Renal pelvis (tissue), 12 donors: ENCODE results near the gene SULT2B1. TPM values are rescaled to one million over a fixed set of nuclear protein-coding genes. Genes with fewer than 3 reads are reported as not detected.
A peak's percentile ranks its signal among the peaks of the same experiment; 100 is the strongest.
"Not testable (repeated sequence)": the region's sequence is repeated elsewhere in the genome, so short reads cannot be mapped to it uniquely, and the experiment has no call there.

Experiments used
- DNase-seq: peaks from one replicate; pipeline ENCODE4 v3.0.0-alpha.2; 2013
- long read RNA-seq, 16 experiments: transcript quantifications; one replicate each; lab custom pipeline, GENCODE V29; 2026
- polyA plus RNA-seq, 3 donors: library from polyadenylated mRNA; unstranded; fragments of 120-200 nt; gene quantifications; one replicate each; pipeline ENCODE4 v1.2.1, GENCODE V29; 2013; ENCODE audit not compliant: insufficient read length in 3 of 3

SULT2B1 gene
- polyA plus RNA-seq, result under 1 TPM; 0.43 to 0.81 (median 0.43) TPM
- long read RNA-seq, donor 1, result 0 reads
- long read RNA-seq, donor 2, partial matches to known transcripts, result 0 of 1 reads
- long read RNA-seq, donor 2, other reads (novel, unspliced or antisense), result 0 of 1 reads
- long read RNA-seq, donor 3, result 0 reads
- long read RNA-seq, donor 4, partial matches to known transcripts, result 3,098 of 3,170 reads
- long read RNA-seq, donor 4, other reads (novel, unspliced or antisense), result 69 of 3,170 reads
- long read RNA-seq, donor 5, result 0 reads
- long read RNA-seq, donor 6, result 0 reads
- long read RNA-seq, donor 7, result 0 reads
- long read RNA-seq, donor 8, result 0 reads
- long read RNA-seq, donor 9, result 0 reads
- long read RNA-seq, donor 10, result 0 reads
- long read RNA-seq, donor 11, result 0 reads
- long read RNA-seq, donor 12, result 0 reads
- long read RNA-seq, donor 13, result 0 reads
- long read RNA-seq, donor 14, result 0 reads
- long read RNA-seq, donor 15, result 0 reads
- long read RNA-seq, donor 16, partial matches to known transcripts, result 6 of 11 reads
- long read RNA-seq, donor 16, other reads (novel, unspliced or antisense), result 5 of 11 reads

GRCh38 chr19:48551437-48552302 lies at the start of gene SULT2B1:
Gene SULT2B1, plus strand, starts transcription at chr19:48552172. Its CDS starts 81 bp downstream, at chr19:48552253.
- DNase-seq, result no peak

- DNase-seq, result no peak
Measured at GRCh38 chr19:48502350-48503018, 49.5 kb upstream of the SULT2B1 start.

- no peak for DNase-seq
Measured at GRCh38 chr19:48506138-48506733, 45.7 kb upstream of the SULT2B1 start.

GRCh38 chr19:48507911-48508439 lies 44.0 kb upstream of the SULT2B1 start:
- DNase-seq, result no peak

GRCh38 chr19:48508729-48509411 lies 43.1 kb upstream of the SULT2B1 start:
- no peak for DNase-seq

GRCh38 chr19:48509467-48510194 lies 42.3 kb upstream of the SULT2B1 start:
- no peak for DNase-seq

GRCh38 chr19:48510421-48511268 lies 41.3 kb upstream of the SULT2B1 start:
- DNase-seq, result no peak

- DNase-seq, result no peak
Measured at GRCh38 chr19:48511321-48511731, 40.6 kb upstream of the SULT2B1 start.

- DNase-seq, result no peak
Measured at GRCh38 chr19:48511800-48512503, 40.0 kb upstream of the SULT2B1 start, which contains the start of gene LMTK3. Gene LMTK3, minus strand, starts transcription at chr19:48511835. Its CDS starts 259 bp downstream, at chr19:48511576.

- DNase-seq, result no peak
Measured at GRCh38 chr19:48512504-48513288, 39.3 kb upstream of the SULT2B1 start.

- peak; percentile 64 for DNase-seq
Measured at GRCh38 chr19:48513289-48514122, 38.5 kb upstream of the SULT2B1 start.

- DNase-seq, result no peak
Measured at GRCh38 chr19:48514123-48514458, 37.9 kb upstream of the SULT2B1 start.

- DNase-seq, result no peak
Measured at GRCh38 chr19:48516536-48516935, 35.4 kb upstream of the SULT2B1 start.

- no peak for DNase-seq
Measured at GRCh38 chr19:48518207-48518606, 33.8 kb upstream of the SULT2B1 start.

- not testable (repeated sequence) for DNase-seq
Measured at GRCh38 chr19:48519426-48519825, 32.5 kb upstream of the SULT2B1 start.

- DNase-seq, result no peak
Measured at GRCh38 chr19:48520134-48520533, 31.8 kb upstream of the SULT2B1 start.
